GM10847 (cell line): ENCODE measurements around the gene CHST15.

Experiments used
- POLR2A ChIP-seq: IDR thresholded peaks from 2 replicates; pipeline ENCODE4 v1.6.1; 2011; ENCODE audit not compliant: insufficient read length; ENCODE audit errors: extremely low read depth

CHST15 gene

GRCh38 chr10:124027651-124028050, 65.7 kb downstream of the CHST15 start:
- TF ChIP-seq POLR2A = no peak

- no peak for TF ChIP-seq POLR2A
These were observed 66.3 kb downstream of the CHST15 start for GRCh38 chr10:124027031-124027611.

GRCh38 chr10:124026589-124026939, 66.8 kb downstream of the CHST15 start:
- TF ChIP-seq POLR2A = no peak

GRCh38 chr10:124025660-124026588, 67.5 kb downstream of the CHST15 start:
- TF ChIP-seq POLR2A = no peak

- no peak for TF ChIP-seq POLR2A
These were observed 68.2 kb downstream of the CHST15 start for GRCh38 chr10:124025152-124025551.

- no peak for TF ChIP-seq POLR2A
These were observed 71.3 kb downstream of the CHST15 start for GRCh38 chr10:124022066-124022465.

GRCh38 chr10:124020981-124021815, 72.2 kb downstream of the CHST15 start:
- TF ChIP-seq POLR2A = no peak

- TF ChIP-seq POLR2A = no peak
These were observed 73.3 kb downstream of the CHST15 start for GRCh38 chr10:124019886-124020797.

- TF ChIP-seq POLR2A = no peak
These were observed 74.4 kb downstream of the CHST15 start for GRCh38 chr10:124018886-124019525.

- no peak for TF ChIP-seq POLR2A
These were observed 75.7 kb downstream of the CHST15 start for GRCh38 chr10:124017729-124018128.

- TF ChIP-seq POLR2A = no peak
These were observed 76.5 kb downstream of the CHST15 start for GRCh38 chr10:124016804-124017375.

- no peak for TF ChIP-seq POLR2A
These were observed 77.4 kb downstream of the CHST15 start for GRCh38 chr10:124015991-124016390.

GRCh38 chr10:124014416-124015154, 78.8 kb downstream of the CHST15 start:
- no peak for TF ChIP-seq POLR2A
